T-cell (primary cell): ENCODE results near the gene MYEOV. TPM values are rescaled to one million over a fixed set of nuclear protein-coding genes. Genes with fewer than 3 reads are reported as not detected.

Experiments
- ATAC-seq, 4 experiments: fragments of 200-7000 bp in 3 of 4; fragments of 150-1000 bp in 1 of 4; cut with Tn5 transposase; replicated peaks in 1 of 4; 1 replicate in 3 of 4; 2 replicates in 1 of 4; pipeline ENCODE4 v1.10.0; 2021; ENCODE audit warnings: moderate library complexity in 3 of 4, mild to moderate bottlenecking in 2 of 4, moderate number of reproducible peaks in 1 of 4
- CTCF ChIA-PET, 2 donors: fragments of 300-600 bp; sonication (Branson Sonifier 250); formaldehyde crosslinking; loops; one replicate each; lab custom pipeline; 2022; ENCODE audit warnings: antibody characterized with exemption in 2 of 2; lab: Charles Lee
- POLR2A ChIA-PET, 2 donors: fragments of 300-600 bp; sonication (Branson Sonifier 250); formaldehyde crosslinking; loops; one replicate each; lab custom pipeline; 2022; ENCODE audit warnings: antibody characterized with exemption in 2 of 2; lab: Charles Lee
- DNase-seq, 35 experiments: peaks; one replicate each; pipeline versions ENCODE4 v3.0.0 to v3.0.0-alpha.2; 2013 to 2023
- H3K27ac ChIP-seq: one replicate; pipeline ENCODE4 v1.5.1; 2013; ENCODE audit warnings: low read length
- H3K27me3 ChIP-seq, 2 experiments: replicated peaks in 1 of 2; 1 replicate in 1 of 2; 2 replicates in 1 of 2; pipeline versions ENCODE4 v1.6.1 to v1.7.0; 2013; ENCODE audit warnings: low read length in 1 of 2, mixed read lengths in 1 of 2; ENCODE audit not compliant: control insufficient read depth in 2 of 2, insufficient read depth in 2 of 2; ENCODE audit errors: extremely low read depth in 1 of 2
- H3K36me3 ChIP-seq, 2 donors: 1 replicate in 1 of 2; 2 replicates in 1 of 2; pipeline versions ENCODE4 v1.6.1 to v1.7.0; 2013; ENCODE audit warnings: low read length in 1 of 2; ENCODE audit not compliant: control insufficient read depth in 2 of 2, insufficient read depth in 1 of 2; ENCODE audit errors: extremely low read depth in 1 of 2
- H3K4me1 ChIP-seq, 2 experiments: 1 replicate in 1 of 2; 2 replicates in 1 of 2; pipeline versions ENCODE4 v1.6.1 to v1.7.0; 2013; ENCODE audit warnings: low read length in 2 of 2, mixed read lengths in 1 of 2; ENCODE audit not compliant: insufficient read depth in 2 of 2, control insufficient read depth in 1 of 2; ENCODE audit errors: extremely low read depth in 1 of 2
- H3K4me3 ChIP-seq, 2 donors: 1 replicate in 1 of 2; 2 replicates in 1 of 2; pipeline versions ENCODE4 v1.5.1 to v1.7.0; 2013; ENCODE audit warnings: mild to moderate bottlenecking in 2 of 2, low read length in 1 of 2, moderate library complexity in 1 of 2; ENCODE audit not compliant: control insufficient read depth in 1 of 2; ENCODE audit errors: extremely low read depth in 1 of 2
- H3K9me3 ChIP-seq: 2 replicates; pipeline ENCODE4 v1.7.0; 2013
- H3K27ac Mint-ChIP-seq, 2 donors: one replicate each; pipeline ENCODE4 v1.8.0; 2020 to 2021; ENCODE audit warnings: mild to moderate bottlenecking in 2 of 2, mixed read lengths in 2 of 2
- H3K27me3 Mint-ChIP-seq, 2 donors: one replicate each; pipeline ENCODE4 v1.8.0; 2021 to 2022; ENCODE audit warnings: mixed read lengths in 2 of 2
- H3K36me3 Mint-ChIP-seq: one replicate; pipeline ENCODE4 v1.8.0; 2021; ENCODE audit warnings: mixed read lengths
- H3K4me1 Mint-ChIP-seq, 3 donors: one replicate each; pipeline ENCODE4 v1.8.0; 2020 to 2022; ENCODE audit warnings: mixed read lengths in 3 of 3, mild to moderate bottlenecking in 1 of 3
- H3K4me3 Mint-ChIP-seq, 3 donors: one replicate each; pipeline ENCODE4 v1.8.0; 2020 to 2022; ENCODE audit warnings: mild to moderate bottlenecking in 3 of 3, mixed read lengths in 3 of 3, moderate library complexity in 3 of 3
- H3K9me3 Mint-ChIP-seq, 3 donors: one replicate each; pipeline ENCODE4 v1.8.0; 2020 to 2022; ENCODE audit warnings: mixed read lengths in 3 of 3
- WGBS: methylation state at CpG from one replicate; pipeline ENCODE4 v1.1.5; 2013; ENCODE audit warnings: missing lambda C conversion rate; ENCODE audit not compliant: insufficient coverage; 5-methylcytosine and 5-hydroxymethylcytosine counted together
- total RNA-seq, 35 experiments: library from RNA in 6 of 35; stranded (reverse) in 6 of 35; fragments of 120-200 nt in 1 of 35; gene quantifications; one replicate each; pipeline versions ENCODE4 v1.2.1 to v1.2.4 and lab custom pipeline; 2013 to 2026

The MYEOV gene
- total RNA-seq, 5 donors from 2014 or later (not counting 1 experiment from before 2014, with no cell fraction given): 0.22 to 0.98 (median 0.50) TPM; not detected in 2

- Mint-ChIP-seq H3K36me3 (no peaks in the 10 kb centered on the region), H3K27ac (no peak overlapping the region), H3K9me3 (no peaks in the 10 kb centered on the region), H3K4me1 (no peaks in the 10 kb centered on the region), H3K4me3 (no peak overlapping the region), H3K27me3 (peaks cover 0 to 2% of the 10 kb centered on the region in 2 donors)
- POLR2A ChIA-PET: no interaction called here
- Histone ChIP-seq H3K27ac (no peak overlapping the region), H3K9me3 (no peaks in the 10 kb centered on the region), H3K27me3 (peaks cover 0 to 14% of the 10 kb centered on the region in 2 experiments), H3K36me3 (no peaks in the 10 kb centered on the region), H3K4me3 (no peak overlapping the region), H3K4me1 (no peaks in the 10 kb centered on the region)
- CTCF ChIA-PET: interaction anchor here in 1 of 2 donors (0.6 kb wide), 1 partner anchor 868 kb away, joined by 10 read pairs; no protein-coding TSS in a partner anchor
- ATAC-seq: no peak
- DNase-seq: no peak
- 86% methylated on average over 17 of the region's 21 CpGs for WGBS
These were observed 23.8 kb upstream of the MYEOV start for GRCh38 chr11:69269926-69270697.

- H3K9me3 Mint-ChIP-seq: no peaks in the 10 kb centered on the region
- no peaks in the 10 kb centered on the region for H3K4me1 Mint-ChIP-seq
- H3K36me3 ChIP-seq: no peaks in the 10 kb centered on the region
- ChIA-PET CTCF (no interaction called here), POLR2A (no interaction called here)
- H3K27ac Mint-ChIP-seq: no peak overlapping the region
- H3K4me3 ChIP-seq: no peak overlapping the region
- no peak for DNase-seq
- H3K27me3 ChIP-seq: peaks cover 0 to 13% of the 10 kb centered on the region in 2 experiments
- 94% methylated on average over 7 of the region's 7 CpGs for whole genome bisulfite sequencing
- H3K27me3 Mint-ChIP-seq: peaks cover 0 to 6% of the 10 kb centered on the region in 2 donors
- no peak for ATAC-seq
- H3K4me1 ChIP-seq: no peaks in the 10 kb centered on the region
- no peaks in the 10 kb centered on the region for H3K9me3 ChIP-seq
- no peaks in the 10 kb centered on the region for H3K36me3 Mint-ChIP-seq
- no peak overlapping the region for H3K4me3 Mint-ChIP-seq
- H3K27ac ChIP-seq: no peak overlapping the region
These were observed 23.0 kb upstream of the MYEOV start for GRCh38 chr11:69270941-69271340.

- Mint-ChIP-seq H3K27ac (no peak overlapping the region), H3K9me3 (no peaks in the 10 kb centered on the region), H3K4me1 (no peaks in the 10 kb centered on the region), H3K36me3 (no peaks in the 10 kb centered on the region), H3K27me3 (peaks cover 0 to 6% of the 10 kb centered on the region in 2 donors), H3K4me3 (no peak overlapping the region)
- no peak for ATAC-seq
- Histone ChIP-seq H3K27me3 (peaks cover 0 to 11% of the 10 kb centered on the region in 2 experiments), H3K4me3 (no peak overlapping the region), H3K36me3 (no peaks in the 10 kb centered on the region), H3K9me3 (no peaks in the 10 kb centered on the region), H3K4me1 (no peaks in the 10 kb centered on the region), H3K27ac (no peak overlapping the region)
- no peak for DNase-seq
- ChIA-PET POLR2A (no interaction called here), CTCF (no interaction called here)
- WGBS: 94% methylated on average over 3 of the region's 3 CpGs
These were observed 21.9 kb upstream of the MYEOV start for GRCh38 chr11:69272055-69272454.

- H3K4me1 Mint-ChIP-seq: no peaks in the 10 kb centered on the region
These were observed 21.0 kb upstream of the MYEOV start for GRCh38 chr11:69272831-69273485.

GRCh38 chr11:69273571-69273970 is 20.4 kb upstream of the MYEOV start:
- CTCF ChIA-PET: no interaction called here
- no peaks in the 10 kb centered on the region for H3K36me3 Mint-ChIP-seq
- H3K27ac Mint-ChIP-seq: no peak overlapping the region
- H3K9me3 Mint-ChIP-seq: no peaks in the 10 kb centered on the region
- H3K4me3 ChIP-seq: no peak overlapping the region
- no peaks in the 10 kb centered on the region for H3K9me3 ChIP-seq
- H3K27me3 ChIP-seq: peaks cover 0 to 19% of the 10 kb centered on the region in 2 experiments
- WGBS: 85% methylated on average over 5 of the region's 6 CpGs
- no peaks in the 10 kb centered on the region for H3K36me3 ChIP-seq
- peaks cover 0 to 3% of the 10 kb centered on the region in 2 donors for H3K27me3 Mint-ChIP-seq
- H3K27ac ChIP-seq: no peak overlapping the region
- no peak overlapping the region for H3K4me3 Mint-ChIP-seq
- no peaks in the 10 kb centered on the region for H3K4me1 ChIP-seq
- POLR2A ChIA-PET: interaction anchor here in 1 of 2 donors (0.7 kb wide), 1 partner anchor 375 kb away, joined by 3 read pairs; no protein-coding TSS in a partner anchor
- no peak for DNase-seq
- ATAC-seq: no peak
- no peaks in the 10 kb centered on the region for H3K4me1 Mint-ChIP-seq

More at GRCh38 chr11:69272831-69273485, 21.0 kb upstream of the MYEOV start:
- Histone ChIP-seq H3K27ac (no peak overlapping the region), H3K27me3 (peaks cover 0 to 15% of the 10 kb centered on the region in 2 experiments), H3K9me3 (no peaks in the 10 kb centered on the region), H3K4me3 (no peak overlapping the region), H3K4me1 (no peaks in the 10 kb centered on the region), H3K36me3 (no peaks in the 10 kb centered on the region)
- ChIA-PET POLR2A (interaction anchor here in 1 of 2 donors (0.7 kb wide), 1 partner anchor 374 kb away, joined by 3 read pairs; no protein-coding TSS in a partner anchor), CTCF (no interaction called here)
- DNase-seq (no peak), ATAC-seq (no peak)
- Mint-ChIP-seq H3K36me3 (no peaks in the 10 kb centered on the region), H3K4me3 (no peak overlapping the region), H3K27ac (no peak overlapping the region), H3K9me3 (no peaks in the 10 kb centered on the region), H3K27me3 (peaks cover 0 to 3% of the 10 kb centered on the region in 2 donors)
- WGBS: 87% methylated on average over 18 of the region's 18 CpGs

- H3K36me3 Mint-ChIP-seq: no peaks in the 10 kb centered on the region
- no peak overlapping the region for H3K27ac ChIP-seq
- POLR2A ChIA-PET: no interaction called here
- CTCF ChIA-PET: interaction anchor here in 1 of 2 donors (0.6 kb wide), 1 partner anchor 31 kb away, joined by 3 read pairs; no protein-coding TSS in a partner anchor
- DNase-seq (no peak), ATAC-seq (no peak)
- peaks cover 0 to 3% of the 10 kb centered on the region in 2 donors for H3K27me3 Mint-ChIP-seq
- H3K4me1 Mint-ChIP-seq: no peaks in the 10 kb centered on the region
- no peaks in the 10 kb centered on the region for H3K9me3 Mint-ChIP-seq
- no peak overlapping the region for H3K4me3 Mint-ChIP-seq
- no peaks in the 10 kb centered on the region for H3K36me3 ChIP-seq
- no peak overlapping the region for H3K4me3 ChIP-seq
- no peak overlapping the region for H3K27ac Mint-ChIP-seq
- peaks cover 0 to 21% of the 10 kb centered on the region in 2 experiments for H3K27me3 ChIP-seq
- WGBS: 95% methylated on average over 6 of the region's 8 CpGs
- H3K9me3 ChIP-seq: no peaks in the 10 kb centered on the region
- H3K4me1 ChIP-seq: no peaks in the 10 kb centered on the region
These were observed 19.4 kb upstream of the MYEOV start for GRCh38 chr11:69274531-69275016.
